GM15510 (cell line): ENCODE measurements around the gene MRPS7.

Experiments
- POLR2A ChIP-seq: IDR thresholded peaks from 3 replicates; pipeline ENCODE4 v1.6.1; 2011; ENCODE audit warnings: borderline replicate concordance; ENCODE audit not compliant: insufficient read length; ENCODE audit errors: extremely low read depth

MRPS7 gene

GRCh38 chr17:75263055-75263454 is 1.4 kb downstream of the MRPS7 start:
- no peak for TF ChIP-seq POLR2A

GRCh38 chr17:75265614-75266315 is 4.1 kb downstream of the MRPS7 start:
- no peak for TF ChIP-seq POLR2A

GRCh38 chr17:75266316-75267152 is 4.9 kb downstream of the MRPS7 start:
- TF ChIP-seq POLR2A, result no peak

- TF ChIP-seq POLR2A, result no peak
These were observed 5.4 kb downstream of the MRPS7 start for GRCh38 chr17:75267153-75267410.

GRCh38 chr17:75267411-75268232 is 5.9 kb downstream of the MRPS7 start:
- no peak for TF ChIP-seq POLR2A

GRCh38 chr17:75269844-75270217 is 8.2 kb downstream of the MRPS7 start:
- no peak for TF ChIP-seq POLR2A

GRCh38 chr17:75270218-75270965 is 8.7 kb downstream of the MRPS7 start:
- peak; percentile 36 for TF ChIP-seq POLR2A

GRCh38 chr17:75270966-75271232 is 9.2 kb downstream of the MRPS7 start, which contains the start of gene MIF4GD:
TSS of gene MIF4GD (minus strand) at chr17:75271231. CDS start at chr17:75270195, 1,036 bp downstream.
- no peak for TF ChIP-seq POLR2A

GRCh38 chr17:75271233-75271954 is 9.7 kb downstream of the MRPS7 start:
- TF ChIP-seq POLR2A, result peak; percentile 81

GRCh38 chr17:75271955-75272847 is 10.5 kb downstream of the MRPS7 start:
- TF ChIP-seq POLR2A, result no peak

- TF ChIP-seq POLR2A, result no peak
These were observed 11.1 kb downstream of the MRPS7 start for GRCh38 chr17:75272848-75273184.

- TF ChIP-seq POLR2A, result no peak
These were observed 12.5 kb downstream of the MRPS7 start for GRCh38 chr17:75273977-75274708.

GRCh38 chr17:75277664-75278071 is 16.0 kb downstream of the MRPS7 start:
- no peak for TF ChIP-seq POLR2A
